ENCODE results near the gene ZNF892. TPM values are rescaled to one million over a fixed set of nuclear protein-coding genes. Genes with fewer than 3 reads are reported as not detected.

Gene ZNF892
- total and polyA plus RNA-seq, 2 of the 13 experiments (the other 11 are each of a cell fraction or from before 2014, with no cell fraction given) = not detected

GRCh38 chr2:95207111-95207961 is at the start of gene ZNF892 (continued):
- no peak for TF ChIP-seq ZHX2 (IDR thresholded peaks at IDR 0.05; ENCODE audit: low read depth)
- TF ChIP-seq ZHX2 (CRISPR knock-in tag; IDR thresholded peaks at IDR 0.05; ENCODE audit: borderline replicate concordance) = no peak
- TF ChIP-seq ZBTB44 (CRISPR knock-in tag; IDR thresholded peaks at IDR 0.05) = no peak
- TF ChIP-seq ZNF431 (CRISPR knock-in tag; IDR thresholded peaks at IDR 0.05; ENCODE audit: borderline replicate concordance, low read depth) = 0 out of 2 replicates have a peak, but pooled peaks have one; percentile 50
- TF ChIP-seq ZNF44 (CRISPR knock-in tag; IDR thresholded peaks at IDR 0.05) = no peak
- no peak for TF ChIP-seq SMC3 (IDR thresholded peaks at IDR 0.05; ENCODE audit: low read length)
- no peak for TF ChIP-seq ZBTB7B (CRISPR knock-in tag; IDR thresholded peaks at IDR 0.05)
- TF ChIP-seq TBX3 (IDR thresholded peaks at IDR 0.05; ENCODE audit: borderline replicate concordance) = no peak
- no peak for TF ChIP-seq FIP1L1 (IDR thresholded peaks at IDR 0.05; ENCODE audit: borderline replicate concordance, insufficient read depth, low read depth, low read length)
- no peak for TF ChIP-seq GATA4 (IDR thresholded peaks at IDR 0.05; ENCODE audit: borderline replicate concordance, low read depth)
- TF ChIP-seq ZFX (CRISPR knock-in tag; IDR thresholded peaks at IDR 0.05; ENCODE audit: low read depth) = peak; percentile 40; the same call in 1 of the 2 replicates
- peak; percentile 68; the same call in 1 of the 2 replicates for TF ChIP-seq ZNF274 (CRISPR knock-in tag; IDR thresholded peaks at IDR 0.05)
- peak; percentile 57; the same call in 1 of the 2 replicates for TF ChIP-seq TBX2 (CRISPR knock-in tag; IDR thresholded peaks at IDR 0.05; ENCODE audit: borderline replicate concordance)
- no peak for TF ChIP-seq ATF6 (CRISPR knock-in tag; conservative IDR thresholded peaks at IDR 0.05)
- no peak for TF ChIP-seq ZNF672 (CRISPR knock-in tag; IDR thresholded peaks at IDR 0.05)
- TF ChIP-seq BHLHE40 (IDR thresholded peaks at IDR 0.05; ENCODE audit: low read length) = 0 out of 2 replicates have a peak, but pooled peaks have one; percentile 6
- TF ChIP-seq ZNF891 (CRISPR knock-in tag; IDR thresholded peaks at IDR 0.05) = 0 out of 2 replicates have a peak, but pooled peaks have one; percentile 40
- TF ChIP-seq REL (CRISPR knock-in tag; conservative IDR thresholded peaks at IDR 0.05) = no peak
- TF ChIP-seq NKX3-1 (CRISPR knock-in tag; IDR thresholded peaks at IDR 0.05) = 0 out of 2 replicates have a peak, but pooled peaks have one; percentile 27
- TF ChIP-seq STAG1 (CRISPR knock-in tag; IDR thresholded peaks at IDR 0.05) = peak; percentile 43
